COLO829 (cell line): ENCODE results near the gene PFN1.
A peak's percentile ranks its signal among the peaks of the same experiment; 100 is the strongest.

ENCODE experiments used
- DNase-seq: peaks from one replicate; pipeline ENCODE4 v3.0.0; 2012; ENCODE audit warnings: low spot score

PFN1 gene

GRCh38 chr17:4948166-4948930, at the start of gene PFN1:
PFN1 (minus strand) TSS chr17:4948530; CDS start chr17:4948394, 136 bp downstream.
- peak; percentile 86 for DNase-seq

DNA sequence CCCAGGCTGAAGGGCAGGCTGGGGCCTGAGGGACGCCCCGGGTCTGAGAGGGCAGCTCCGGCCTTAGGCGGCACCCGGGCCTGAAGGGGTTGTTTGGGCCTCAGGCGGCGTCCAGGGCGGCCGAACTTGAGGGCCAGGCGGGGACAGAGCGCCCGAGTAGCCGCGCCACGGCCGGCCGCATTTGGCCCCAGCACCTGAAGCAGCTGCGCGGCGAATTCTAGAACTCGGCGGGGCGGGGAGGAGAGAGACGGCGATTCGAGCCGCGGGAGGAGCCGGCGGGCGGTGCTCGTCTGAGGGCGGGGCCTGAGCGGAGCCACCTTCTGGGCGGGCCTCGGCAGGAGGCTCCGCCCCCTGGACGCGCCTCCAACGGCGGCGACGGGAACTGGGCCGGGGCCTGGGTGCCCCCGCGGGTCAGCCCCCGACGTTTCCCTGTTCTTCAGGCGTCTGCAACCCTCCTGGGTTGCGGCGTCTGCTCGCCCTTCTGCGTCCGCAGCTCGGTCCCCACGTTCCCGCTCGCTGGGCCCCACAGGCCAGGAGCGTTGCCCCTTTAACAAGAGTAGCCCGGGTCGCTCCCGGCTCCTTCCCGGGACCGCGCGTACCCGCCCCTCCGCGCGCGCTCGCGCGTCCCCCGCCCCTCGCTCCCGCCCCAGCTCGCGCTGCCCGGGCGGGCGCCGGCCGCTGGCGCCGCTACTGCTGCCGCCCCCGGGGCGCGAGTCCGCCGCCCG, 49.1 kb upstream of the PFN1 start, which contains the start of the genes INCA1 and KIF1C:
Gene INCA1, minus strand, starts transcription at position 221 of the 725 bp plus-strand sequence. CDS start 3,085 bp downstream, outside the sequence.
Gene KIF1C, plus strand, starts transcription at position 649 of the 725 bp plus-strand sequence. CDS start 2,297 bp downstream, outside the sequence.
- peak; percentile 92 for DNase-seq

DNA sequence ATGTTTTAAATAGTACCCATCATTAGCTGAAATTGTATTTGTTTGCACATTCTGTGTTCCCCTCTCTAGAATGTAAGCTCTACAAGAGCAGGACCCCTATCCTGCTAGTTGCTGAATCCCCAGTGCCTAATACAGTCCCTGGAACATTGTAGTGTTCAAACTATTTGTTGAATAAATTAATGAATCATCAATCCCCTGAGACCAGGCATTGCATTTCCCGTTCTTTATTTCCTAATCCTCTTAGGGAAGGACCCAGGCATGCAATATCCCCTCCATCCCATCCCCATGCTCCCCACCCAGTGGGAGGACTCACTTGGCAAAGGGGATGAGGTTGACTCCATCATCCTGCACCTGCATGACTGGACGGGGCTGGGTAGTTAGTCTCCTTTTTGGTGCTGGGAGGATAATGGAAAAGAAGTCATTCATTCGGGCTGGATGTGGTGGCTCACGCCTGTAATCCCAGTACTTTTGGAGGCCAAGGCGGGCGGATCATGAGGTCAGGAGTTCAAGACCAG, 45.8 kb upstream of the PFN1 start:
- DNase-seq: no peak

DNA sequence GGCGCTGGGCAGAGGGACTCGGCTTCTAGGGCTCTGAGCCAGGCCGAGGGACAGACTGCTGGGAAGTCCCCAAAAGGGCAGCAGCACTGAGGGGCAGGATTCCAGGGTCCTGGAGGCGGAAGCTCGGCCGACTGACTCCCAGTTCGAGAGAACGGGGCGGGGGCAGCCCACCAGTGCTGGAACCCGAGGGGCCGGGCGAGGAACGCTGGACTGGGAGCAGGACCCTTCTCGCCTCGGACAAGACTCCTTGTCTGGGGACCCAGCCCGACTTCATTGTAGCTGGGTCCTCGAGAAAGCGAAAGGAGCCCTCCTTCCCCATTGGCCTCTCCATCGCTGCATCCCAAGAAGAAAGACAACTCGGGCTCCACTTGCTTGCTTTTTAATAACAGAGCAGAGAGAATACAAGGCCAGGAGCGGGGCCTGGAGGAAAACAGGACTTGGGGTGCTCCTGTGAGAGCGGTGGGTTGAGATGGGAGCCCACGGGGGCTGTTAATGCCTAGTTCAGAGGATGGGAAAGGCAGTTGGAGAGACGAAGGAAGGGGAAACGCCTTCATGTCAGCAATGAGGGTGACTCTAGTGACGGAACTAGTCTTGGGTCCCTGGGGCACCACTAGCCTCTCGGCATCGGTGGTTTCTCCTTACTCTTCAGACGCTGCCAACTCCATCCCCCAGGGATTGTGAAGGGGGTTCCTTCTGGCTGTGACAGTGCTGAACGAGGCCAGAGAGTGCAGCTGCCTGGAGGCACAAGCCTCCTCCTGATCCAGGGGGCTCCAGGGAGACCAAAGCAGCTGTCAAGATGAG, 39.6 kb upstream of the PFN1 start:
- no peak for DNase-seq

- peak; percentile 64 for DNase-seq
Observed at GRCh38 chr17:4986951-4987766, 38.8 kb upstream of the PFN1 start, which contains the start of gene CAMTA2. CAMTA2 (minus strand) TSS chr17:4987675; CDS start chr17:4986222, 1,453 bp downstream.

DNA sequence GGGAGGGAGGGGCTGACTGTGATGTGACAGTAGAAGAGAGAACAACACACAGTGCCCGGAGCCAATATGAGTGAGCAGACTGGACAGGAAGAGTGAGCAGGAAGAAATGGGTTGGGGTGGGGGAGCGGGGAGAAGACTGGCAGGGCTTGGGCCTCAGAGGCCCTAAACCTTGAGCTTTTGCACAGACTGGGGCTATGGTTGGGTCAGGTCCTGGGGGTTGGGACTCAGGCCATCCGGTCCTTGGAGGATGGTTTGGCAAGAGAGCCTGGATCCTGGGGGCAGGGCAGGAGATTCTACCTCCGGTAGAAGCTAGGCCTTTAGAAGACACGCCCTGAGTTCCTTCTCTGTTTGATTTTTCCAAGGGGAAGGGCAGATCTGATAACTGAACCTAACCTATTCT, 38.1 kb upstream of the PFN1 start:
- DNase-seq: no peak

DNA sequence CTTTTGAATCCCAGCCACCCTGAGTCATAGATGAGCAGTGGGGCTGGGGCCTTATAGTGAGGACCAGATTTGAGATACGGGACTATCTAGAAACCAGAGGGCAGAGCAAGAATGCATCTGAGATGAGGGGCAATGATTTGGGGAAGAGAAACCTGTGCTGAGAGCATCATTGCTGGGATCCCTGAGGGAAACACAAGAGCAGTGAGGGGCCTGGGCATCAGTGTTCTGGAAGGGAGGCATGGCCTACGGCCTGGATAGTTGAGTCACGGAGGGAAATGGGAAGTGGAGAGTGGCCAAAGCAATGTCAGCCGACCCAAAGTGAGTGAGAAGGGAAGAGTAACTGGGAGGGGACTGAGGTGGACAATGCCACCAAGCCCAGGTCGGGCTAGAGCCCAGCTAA, 34.0 kb upstream of the PFN1 start:
- no peak for DNase-seq

- DNase-seq: peak; percentile 56
Observed at GRCh38 chr17:4980644-4981216, 32.4 kb upstream of the PFN1 start.

- DNase-seq: no peak
Observed at GRCh38 chr17:4978726-4979125, 30.4 kb upstream of the PFN1 start.

- DNase-seq: no peak
Observed at GRCh38 chr17:4974115-4974670, 25.9 kb upstream of the PFN1 start.

DNA sequence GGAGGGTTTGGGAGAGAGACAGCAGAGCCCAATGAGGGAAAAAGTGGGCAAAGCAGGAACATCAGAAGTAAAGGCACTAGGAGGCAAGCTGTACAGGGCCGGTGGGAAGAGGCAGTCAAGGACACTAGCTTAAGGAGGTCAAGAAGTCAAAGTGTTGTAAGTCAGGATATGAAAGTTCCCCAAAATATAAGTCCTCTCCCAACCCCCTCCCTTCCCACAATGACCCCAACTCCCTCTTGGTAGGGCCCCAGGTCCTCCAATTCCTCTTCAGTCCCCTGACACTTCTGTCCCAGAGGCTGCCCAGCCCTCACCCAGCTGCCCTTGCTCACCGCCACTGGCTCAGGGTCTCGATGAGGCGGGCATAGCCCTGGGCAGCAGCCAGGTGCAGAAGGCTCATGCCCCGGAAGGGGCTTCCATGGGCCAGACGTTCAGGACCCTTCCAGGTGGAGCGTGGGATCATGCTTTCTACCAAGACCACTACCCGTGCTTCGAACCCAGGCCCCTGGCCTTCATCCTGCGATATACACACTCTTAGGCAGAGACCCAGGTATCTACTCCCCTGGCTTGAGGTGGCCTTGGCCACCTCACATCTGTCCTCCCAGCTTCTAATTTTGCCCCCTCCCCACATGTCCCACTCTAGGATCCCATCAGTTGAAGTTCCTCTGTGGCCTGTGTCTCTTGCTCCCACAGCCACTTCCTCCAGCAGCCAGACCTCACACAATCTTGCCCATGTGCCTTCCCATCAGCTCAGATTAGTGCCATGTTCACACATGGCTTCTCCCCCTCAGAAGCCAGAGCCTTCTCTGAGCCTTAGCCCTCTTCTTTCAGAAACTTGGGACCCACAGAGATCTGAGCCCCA, 25.2 kb upstream of the PFN1 start:
- no peak for DNase-seq

GRCh38 chr17:4972752-4973151, 24.4 kb upstream of the PFN1 start:
- no peak for DNase-seq

DNA sequence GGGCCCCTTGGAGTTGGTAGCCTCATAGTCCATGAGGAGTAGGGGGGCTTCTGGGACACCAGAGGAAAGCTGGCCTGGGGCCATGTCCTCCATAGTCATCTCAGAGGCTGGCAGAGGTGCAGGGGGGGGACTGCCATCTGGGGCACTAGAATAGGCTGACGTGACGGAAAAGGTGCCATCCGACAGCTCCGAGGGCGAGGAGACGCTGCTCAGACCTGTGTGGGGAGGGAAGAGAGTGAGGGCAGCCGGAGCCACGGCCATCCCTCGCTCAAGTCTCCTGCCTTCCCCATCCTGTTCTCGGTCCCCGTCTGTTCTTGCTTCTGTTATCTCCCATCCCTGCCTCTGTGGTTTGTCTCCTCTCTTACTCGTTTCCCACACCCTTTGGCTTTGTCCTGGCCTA, 24.0 kb upstream of the PFN1 start:
- DNase-seq: no peak

- DNase-seq: no peak
Observed at GRCh38 chr17:4971826-4972225, 23.5 kb upstream of the PFN1 start.

DNA sequence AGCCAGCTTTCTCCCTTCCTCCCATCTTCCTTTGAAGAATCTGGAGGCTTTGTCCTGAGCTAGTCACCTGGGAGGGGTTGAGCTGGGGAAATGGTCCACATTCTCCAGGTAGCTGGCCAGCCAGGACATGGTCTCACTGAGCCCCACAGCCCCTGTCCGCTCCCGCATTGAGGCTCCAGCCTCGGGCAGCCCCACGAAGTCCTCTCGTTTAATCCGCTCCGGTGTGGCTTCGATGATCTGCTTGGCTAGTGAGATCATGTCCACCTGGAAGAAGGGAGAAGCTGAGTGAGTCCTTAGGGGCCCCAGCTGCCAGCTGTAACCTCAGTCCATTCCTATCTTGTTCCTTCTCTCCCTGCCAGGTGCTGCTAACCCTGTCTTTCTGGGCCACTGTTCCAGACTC, 21.9 kb upstream of the PFN1 start:
- no peak for DNase-seq

DNA sequence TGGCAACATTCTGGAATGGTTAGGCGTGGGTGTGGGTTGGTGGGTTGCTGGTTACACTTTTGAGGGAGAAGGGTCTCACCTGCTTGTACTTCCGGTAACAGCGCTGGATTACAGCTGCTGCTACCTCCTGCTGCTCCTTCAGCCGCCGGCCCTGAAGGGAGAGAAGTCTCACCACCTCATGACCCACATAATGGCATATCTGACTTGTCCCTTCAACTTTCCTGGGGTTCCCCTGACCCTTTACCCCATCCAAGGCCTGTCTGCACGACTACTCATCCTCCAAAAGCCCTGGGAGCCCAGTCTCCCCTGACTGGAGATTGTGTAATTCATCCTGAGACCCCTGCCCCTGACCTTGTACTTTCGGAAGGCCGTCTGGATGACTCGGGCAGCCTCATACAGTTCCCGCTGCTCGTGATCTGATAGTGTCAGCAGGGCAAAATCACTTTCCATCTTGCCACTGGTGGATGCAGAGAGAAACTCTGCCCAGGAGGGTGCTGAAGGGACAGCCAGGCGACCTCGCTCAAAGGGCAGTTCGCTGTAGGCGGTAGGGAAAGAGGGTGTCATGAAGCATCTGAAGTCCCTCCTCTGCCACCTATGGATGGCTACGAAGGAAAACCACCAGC, 21.3 kb upstream of the PFN1 start:
- no peak for DNase-seq

- DNase-seq: no peak
Observed at GRCh38 chr17:4969047-4969550, 20.8 kb upstream of the PFN1 start.

GRCh38 chr17:4968486-4969046, 20.2 kb upstream of the PFN1 start:
- no peak for DNase-seq
